Neural cell (in vitro differentiated cells): Measurements from ENCODE around the gene IDH3A. TPM values are rescaled to one million over a fixed set of nuclear protein-coding genes. Genes with fewer than 3 reads are reported as not detected.

ENCODE experiments used
- H2AFZ ChIP-seq: fragments of 200-600, 300-800 bp; sonication (generic), shearing (Covaris generic); 2 replicates; pipeline ENCODE4 v1.6.0; 2014; ENCODE audit warnings: low read depth, mild to moderate bottlenecking, antibody characterized with exemption, low read length, moderate library complexity
- H3F3A ChIP-seq: fragments of 200-600 bp; shearing (Covaris generic); 2 replicates; pipeline ENCODE4 v1.6.1; 2016; ENCODE audit warnings: mild to moderate bottlenecking, moderate library complexity, mixed read lengths, antibody characterized with exemption, low read length; ENCODE audit not compliant: insufficient read depth, poor library complexity, severe bottlenecking
- H3K27ac ChIP-seq: fragments of 200-600, 300-800 bp; sonication (generic), shearing (Covaris generic); 2 replicates; pipeline ENCODE4 v1.5.1; 2014; ENCODE audit warnings: mild to moderate bottlenecking, low read length, moderate library complexity
- H3K27me3 ChIP-seq: fragments of 300-800, 200-600 bp; sonication (generic), shearing (Covaris generic); 2 replicates; pipeline ENCODE4 v1.6.0; 2014; ENCODE audit warnings: mild to moderate bottlenecking, low read depth, low read length, moderate library complexity; ENCODE audit not compliant: insufficient read depth
- H3K36me3 ChIP-seq: fragments of 300-800, 200-600 bp; sonication (generic), shearing (Covaris generic); 2 replicates; pipeline ENCODE4 v1.5.1; 2014; ENCODE audit warnings: mild to moderate bottlenecking, antibody characterized with exemption, low read length, moderate library complexity; ENCODE audit not compliant: insufficient read depth
- H3K4me2 ChIP-seq: fragments of 300-800, 200-600 bp; sonication (generic), shearing (Covaris generic); 2 replicates; pipeline ENCODE4 v1.6.0; 2014; ENCODE audit warnings: mild to moderate bottlenecking, low read length
- H3K4me3 ChIP-seq: fragments of 300-800, 200-600 bp; sonication (generic), shearing (Covaris generic); 2 replicates; pipeline ENCODE4 v1.5.1; 2014; ENCODE audit warnings: mild to moderate bottlenecking, low read length, moderate library complexity
- H3K79me2 ChIP-seq: fragments of 200-600 bp; shearing (Covaris generic); replicated peaks from 2 replicates; pipeline ENCODE4 v1.6.0; 2014; ENCODE audit warnings: mild to moderate bottlenecking, low read length, moderate library complexity; ENCODE audit not compliant: insufficient read depth
- H3K9ac ChIP-seq: fragments of 300-800, 200-600 bp; sonication (generic), shearing (Covaris generic); 2 replicates; pipeline ENCODE4 v1.6.1; 2016; ENCODE audit warnings: mild to moderate bottlenecking, low read length, mixed read lengths
- H3K9me2 ChIP-seq: fragments of 200-600 bp; shearing (Covaris generic); 2 replicates; pipeline ENCODE4 v1.6.1; 2016; ENCODE audit warnings: mild to moderate bottlenecking, low read length, mixed read lengths; ENCODE audit not compliant: insufficient read depth
- H3K9me3 ChIP-seq: fragments of 200-600, 300-800 bp; sonication (generic), shearing (Covaris generic); 2 replicates; pipeline ENCODE4 v1.6.1; 2016; ENCODE audit warnings: mild to moderate bottlenecking, mixed run types, low read length, moderate library complexity, mixed read lengths
- H4K20me1 ChIP-seq: fragments of 200-600 bp; shearing (Covaris generic); 2 replicates; pipeline ENCODE4 v1.6.1; 2016; ENCODE audit warnings: mild to moderate bottlenecking, mixed run types; ENCODE audit not compliant: insufficient read depth
- CTCF ChIP-seq: fragments of 450-650 bp; IDR thresholded peaks from 2 replicates; pipeline ENCODE4 v1.5.1; 2014; ENCODE audit warnings: antibody characterized with exemption, mild to moderate bottlenecking, moderate library complexity; ENCODE audit not compliant: poor library complexity, severe bottlenecking
- EP300 ChIP-seq: fragments of 450-650 bp; conservative IDR thresholded peaks from 2 replicates; pipeline ENCODE4 v1.6.1; 2014; ENCODE audit warnings: antibody characterized with exemption, mild to moderate bottlenecking, moderate library complexity; ENCODE audit not compliant: poor library complexity, severe bottlenecking
- EZH2 ChIP-seq: fragments of 200-600, 300-800 bp; shearing (Covaris generic), sonication (generic); IDR thresholded peaks from 2 replicates; pipeline ENCODE4 v1.6.1; 2014; ENCODE audit warnings: antibody characterized with exemption, low read length, borderline replicate concordance, mild to moderate bottlenecking; ENCODE audit not compliant: insufficient read depth, poor library complexity, severe bottlenecking
- MXI1 ChIP-seq: fragments of 450-650 bp; conservative IDR thresholded peaks from 2 replicates; pipeline ENCODE4 v1.6.1; 2014; ENCODE audit warnings: antibody characterized with exemption, mild to moderate bottlenecking; ENCODE audit not compliant: poor library complexity, severe bottlenecking
- POLR2AphosphoS5 ChIP-seq: IDR thresholded peaks from 2 replicates; pipeline ENCODE4 v1.6.1; 2012
- RAD21 ChIP-seq: fragments of 450-650 bp; conservative IDR thresholded peaks from 2 replicates; pipeline ENCODE4 v1.6.1; 2014; ENCODE audit warnings: antibody characterized with exemption, mild to moderate bottlenecking, moderate library complexity
- REST ChIP-seq: IDR thresholded peaks from 2 replicates; pipeline ENCODE4 v1.6.1; 2012; ENCODE audit warnings: borderline replicate concordance
- SMC3 ChIP-seq: fragments of 450-650 bp; conservative IDR thresholded peaks from 2 replicates; pipeline ENCODE4 v1.6.1; 2014; ENCODE audit warnings: antibody characterized with exemption, mild to moderate bottlenecking, moderate library complexity; ENCODE audit not compliant: poor library complexity
- TAF1 ChIP-seq: IDR thresholded peaks from 2 replicates; pipeline ENCODE4 v1.6.1; 2012; ENCODE audit warnings: low read depth
- polyA plus RNA-seq: library from polyadenylated mRNA; depleted of rRNA; stranded (reverse); fragments of >200 nt; gene quantifications from 2 replicates; pipeline ENCODE4 v1.2.3, GENCODE V29; 2014

The IDH3A gene
- polyA plus RNA-seq, 1 donor from 2014 or later = 90.7 TPM

- Histone ChIP-seq H3K9ac (no peak overlapping the region), H3K79me2 (no peaks in the 10 kb centered on the region), H3K9me2 (no peaks in the 10 kb centered on the region), H2AFZ (no peak overlapping the region), H3K4me3 (no peak overlapping the region), H3K27ac (no peak overlapping the region), H3K36me3 (no peaks in the 10 kb centered on the region), H3K27me3 (no peaks in the 10 kb centered on the region), H3K9me3 (no peaks in the 10 kb centered on the region), H3K4me2 (no peak overlapping the region), H3F3A (no peaks in the 10 kb centered on the region), H4K20me1 (no peaks in the 10 kb centered on the region)
- TF ChIP-seq EP300 (no peak), CTCF (no peak), RAD21 (no peak), POLR2AphosphoS5 (no peak), EZH2 (no peak), MXI1 (no peak), TAF1 (no peak), REST (no peak), SMC3 (no peak)
These were observed 48.5 kb downstream of the IDH3A start for GRCh38 chr15:78197632-78198031.

DNA sequence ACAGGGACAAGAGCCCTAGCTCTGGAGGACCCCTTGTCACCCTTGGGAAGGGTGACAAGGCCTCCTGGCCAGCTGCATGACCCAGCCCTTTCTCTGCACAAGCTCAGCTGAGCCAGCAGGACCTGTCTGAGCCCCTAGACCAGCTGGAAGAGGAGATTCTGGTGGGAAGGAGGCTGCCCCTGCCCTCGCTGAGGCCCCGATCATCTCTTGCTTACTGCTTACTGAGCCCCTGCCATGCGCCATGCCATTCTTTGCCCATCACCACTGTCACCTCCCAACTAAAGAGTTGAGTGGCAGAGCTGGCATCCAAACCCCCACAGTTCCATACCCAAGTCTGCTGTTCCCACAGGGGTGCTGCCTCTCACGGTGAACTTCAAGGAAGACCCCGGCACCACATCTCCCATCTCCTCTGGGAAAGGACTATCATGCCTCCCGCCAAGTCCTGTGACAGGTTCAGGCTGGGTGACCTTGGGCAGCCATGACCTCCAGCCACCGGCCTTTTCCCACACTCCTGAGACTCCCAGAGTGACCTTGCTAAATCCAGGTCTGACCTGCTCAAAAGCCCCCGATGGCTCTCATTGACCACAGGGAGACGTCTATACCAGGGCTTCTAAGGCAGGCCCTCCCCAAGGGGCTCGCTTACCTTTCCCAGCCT is 51.2 kb downstream of the IDH3A start:
- Histone ChIP-seq H3F3A (no peaks in the 10 kb centered on the region), H3K4me2 (no peak overlapping the region), H3K27ac (no peak overlapping the region), H3K36me3 (no peaks in the 10 kb centered on the region), H3K9me3 (no peaks in the 10 kb centered on the region), H3K27me3 (no peaks in the 10 kb centered on the region), H2AFZ (no peak overlapping the region), H3K9ac (no peak overlapping the region), H3K9me2 (no peaks in the 10 kb centered on the region), H3K79me2 (no peaks in the 10 kb centered on the region), H4K20me1 (no peaks in the 10 kb centered on the region), H3K4me3 (no peak overlapping the region)
- TF ChIP-seq CTCF (no peak), REST (no peak), POLR2AphosphoS5 (no peak), EP300 (no peak), TAF1 (no peak), EZH2 (no peak), MXI1 (no peak)
